Parathyroid adenoma (tissue), 2 donors: Measurements from ENCODE around the gene UXT.
A peak's percentile ranks its signal among the peaks of the same experiment; 100 is the strongest.

Experiments used
- H2AFZ ChIP-seq: fragments of 300-600 bp; sonication (generic); one replicate; pipeline ENCODE4 v1.7.0; 2017; ENCODE audit warnings: antibody characterized with exemption, mild to moderate bottlenecking
- H3K27ac ChIP-seq: fragments of 300-600 bp; sonication (generic); one replicate; pipeline ENCODE4 v1.7.0; 2017
- H3K27me3 ChIP-seq: fragments of 300-600 bp; sonication (generic); one replicate; pipeline ENCODE4 v1.7.0; 2017; ENCODE audit warnings: low read length; ENCODE audit not compliant: control insufficient read depth, insufficient read depth
- H3K36me3 ChIP-seq: fragments of 300-600 bp; sonication (generic); one replicate; pipeline ENCODE4 v1.7.0; 2017; ENCODE audit warnings: low read length; ENCODE audit not compliant: control insufficient read depth, insufficient read depth
- H3K4me1 ChIP-seq: fragments of 300-600 bp; sonication (generic); one replicate; pipeline ENCODE4 v1.7.0; 2017; ENCODE audit warnings: control low read depth
- H3K4me2 ChIP-seq: fragments of 300-600 bp; sonication (generic); one replicate; pipeline ENCODE4 v1.7.0; 2017; ENCODE audit warnings: low read length
- H3K4me3 ChIP-seq: fragments of 300-600 bp; sonication (generic); one replicate; pipeline ENCODE4 v1.7.0; 2017; ENCODE audit warnings: low read depth, low read length
- H3K79me2 ChIP-seq: fragments of 300-600 bp; sonication (generic); one replicate; pipeline ENCODE4 v1.7.0; 2017; ENCODE audit warnings: control low read depth
- H3K9ac ChIP-seq: fragments of 300-600 bp; sonication (generic); one replicate; pipeline ENCODE4 v1.7.0; 2017; ENCODE audit warnings: mild to moderate bottlenecking
- H3K9me3 ChIP-seq: fragments of 300-600 bp; sonication (generic); one replicate; pipeline ENCODE4 v1.7.0; 2017; ENCODE audit warnings: low read length; ENCODE audit not compliant: control insufficient read depth
- TF ChIP-seq, protein P1 (sequence below): fragments of 300-600 bp; sonication (generic); IDR thresholded peaks from one replicate; pipeline ENCODE4 v1.7.0; 2017; ENCODE audit warnings: antibody characterized with exemption, mild to moderate bottlenecking
- donor health status: primary hyperparathyroidism.

The UXT gene

DNA sequence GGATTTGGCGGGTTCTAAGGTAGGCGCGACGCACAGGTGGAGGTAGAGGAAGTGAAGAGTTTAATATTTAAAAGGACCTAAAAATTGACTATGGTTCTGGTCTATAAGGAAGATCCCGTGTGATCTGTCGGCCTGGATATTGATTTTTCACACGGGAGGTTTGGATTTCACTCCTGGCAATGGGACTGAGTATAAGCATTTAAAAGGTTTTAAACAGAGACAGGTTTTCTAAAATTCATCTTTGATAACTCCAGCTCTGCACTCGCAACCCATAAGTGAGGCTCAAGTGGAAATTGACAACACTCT lies 394 bp upstream of the UXT start:
- H3K4me3 ChIP-seq = peak overlapping the region; percentile 78
- H2AFZ ChIP-seq = peak overlapping the region; percentile 86
- no peaks in the 10 kb centered on the region for H3K9me3 ChIP-seq
- H3K4me2 ChIP-seq = peak overlapping the region; percentile 56
- H3K27ac ChIP-seq = peak overlapping the region; percentile 99
- H3K36me3 ChIP-seq = no peaks in the 10 kb centered on the region
- TF ChIP-seq, protein P1, sequence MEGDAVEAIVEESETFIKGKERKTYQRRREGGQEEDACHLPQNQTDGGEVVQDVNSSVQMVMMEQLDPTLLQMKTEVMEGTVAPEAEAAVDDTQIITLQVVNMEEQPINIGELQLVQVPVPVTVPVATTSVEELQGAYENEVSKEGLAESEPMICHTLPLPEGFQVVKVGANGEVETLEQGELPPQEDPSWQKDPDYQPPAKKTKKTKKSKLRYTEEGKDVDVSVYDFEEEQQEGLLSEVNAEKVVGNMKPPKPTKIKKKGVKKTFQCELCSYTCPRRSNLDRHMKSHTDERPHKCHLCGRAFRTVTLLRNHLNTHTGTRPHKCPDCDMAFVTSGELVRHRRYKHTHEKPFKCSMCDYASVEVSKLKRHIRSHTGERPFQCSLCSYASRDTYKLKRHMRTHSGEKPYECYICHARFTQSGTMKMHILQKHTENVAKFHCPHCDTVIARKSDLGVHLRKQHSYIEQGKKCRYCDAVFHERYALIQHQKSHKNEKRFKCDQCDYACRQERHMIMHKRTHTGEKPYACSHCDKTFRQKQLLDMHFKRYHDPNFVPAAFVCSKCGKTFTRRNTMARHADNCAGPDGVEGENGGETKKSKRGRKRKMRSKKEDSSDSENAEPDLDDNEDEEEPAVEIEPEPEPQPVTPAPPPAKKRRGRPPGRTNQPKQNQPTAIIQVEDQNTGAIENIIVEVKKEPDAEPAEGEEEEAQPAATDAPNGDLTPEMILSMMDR = no peak
- H3K4me1 ChIP-seq = peaks cover 2% of the 10 kb centered on the region
- no peaks in the 10 kb centered on the region for H3K27me3 ChIP-seq
- H3K9ac ChIP-seq = no peak overlapping the region
- H3K79me2 ChIP-seq = no peaks in the 10 kb centered on the region

DNA sequence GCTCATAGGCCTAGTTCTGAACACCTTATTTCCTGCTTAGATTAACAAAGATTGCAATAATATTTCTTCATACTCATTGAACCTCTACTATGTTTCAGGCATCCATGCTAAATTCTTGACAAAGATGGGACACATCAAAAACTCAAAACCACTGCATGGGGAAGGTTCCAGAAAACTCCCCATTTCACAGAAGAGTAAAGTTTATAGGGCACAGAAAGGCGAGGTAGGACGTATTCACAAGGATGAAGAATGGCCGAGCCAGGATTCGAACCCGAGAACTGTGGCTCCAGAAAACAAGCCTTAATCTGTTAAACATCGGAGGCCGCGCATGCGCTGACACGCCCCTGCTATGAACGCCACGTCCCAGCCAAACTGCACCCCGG lies 688 bp downstream of the UXT start:
- Histone ChIP-seq H3K4me2 (peak overlapping the region; percentile 65), H2AFZ (peak overlapping the region; percentile 86), H3K27me3 (no peaks in the 10 kb centered on the region), H3K27ac (peak overlapping the region; percentile 99), H3K9me3 (no peaks in the 10 kb centered on the region), H3K79me2 (no peaks in the 10 kb centered on the region), H3K4me3 (peak overlapping the region; percentile 78), H3K4me1 (peaks cover 2% of the 10 kb centered on the region), H3K36me3 (no peaks in the 10 kb centered on the region), H3K9ac (no peak overlapping the region)
- TF ChIP-seq, protein P1 = no peak

DNA sequence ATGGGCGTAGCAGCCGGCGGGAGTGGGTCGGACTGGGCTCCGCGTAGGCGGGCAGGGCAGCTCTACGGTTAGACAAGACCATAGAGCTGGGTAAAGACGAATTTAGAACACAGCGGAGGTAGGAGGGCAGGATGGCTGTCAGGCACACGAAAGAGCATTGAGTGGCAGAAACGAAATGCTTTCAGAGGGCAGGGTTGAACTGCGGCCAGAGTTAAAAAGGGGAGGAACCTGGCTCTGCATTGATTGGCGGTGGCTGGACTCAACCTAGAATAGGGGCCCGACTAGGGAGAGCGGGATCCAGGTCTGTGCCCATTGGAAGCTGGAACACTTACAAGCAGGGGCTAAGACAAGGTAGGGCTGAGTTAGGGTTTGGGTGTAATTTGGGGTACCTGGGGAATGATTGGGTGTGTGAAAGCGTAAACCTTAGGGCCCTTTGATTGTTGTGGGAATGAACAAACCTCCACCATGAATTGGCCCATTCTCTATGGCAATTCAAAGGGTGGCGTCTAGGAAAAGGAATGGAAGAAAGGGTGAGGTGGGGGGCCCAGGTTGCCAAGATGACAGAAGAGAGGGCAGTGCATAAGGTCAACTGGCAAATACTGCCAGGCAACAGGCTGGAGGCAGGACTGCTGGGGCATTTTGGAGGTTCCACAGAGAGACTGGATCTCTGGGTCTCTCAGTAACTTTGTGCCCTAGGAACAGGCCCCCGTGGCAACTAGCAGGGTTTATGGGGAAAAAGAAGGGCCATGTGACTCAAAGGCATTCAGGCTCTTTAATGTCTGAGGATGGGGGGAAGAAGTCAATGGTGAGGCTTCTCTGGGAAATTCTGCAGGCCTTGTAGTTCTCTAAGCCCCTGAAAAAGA lies 7.7 kb downstream of the UXT start:
- H3K4me1 ChIP-seq = no peaks in the 10 kb centered on the region
- no peaks in the 10 kb centered on the region for H3K36me3 ChIP-seq
- no peaks in the 10 kb centered on the region for H3K9me3 ChIP-seq
- TF ChIP-seq, protein P1 = no peak
- peak overlapping the region; percentile 54 for H3K4me3 ChIP-seq
- no peak overlapping the region for H3K9ac ChIP-seq
- peak overlapping the region; percentile 83 for H3K27ac ChIP-seq
- H3K79me2 ChIP-seq = peaks cover 6% of the 10 kb centered on the region
- peak overlapping the region; percentile 73 for H2AFZ ChIP-seq
- no peaks in the 10 kb centered on the region for H3K27me3 ChIP-seq
- H3K4me2 ChIP-seq = peak overlapping the region; percentile 75

DNA sequence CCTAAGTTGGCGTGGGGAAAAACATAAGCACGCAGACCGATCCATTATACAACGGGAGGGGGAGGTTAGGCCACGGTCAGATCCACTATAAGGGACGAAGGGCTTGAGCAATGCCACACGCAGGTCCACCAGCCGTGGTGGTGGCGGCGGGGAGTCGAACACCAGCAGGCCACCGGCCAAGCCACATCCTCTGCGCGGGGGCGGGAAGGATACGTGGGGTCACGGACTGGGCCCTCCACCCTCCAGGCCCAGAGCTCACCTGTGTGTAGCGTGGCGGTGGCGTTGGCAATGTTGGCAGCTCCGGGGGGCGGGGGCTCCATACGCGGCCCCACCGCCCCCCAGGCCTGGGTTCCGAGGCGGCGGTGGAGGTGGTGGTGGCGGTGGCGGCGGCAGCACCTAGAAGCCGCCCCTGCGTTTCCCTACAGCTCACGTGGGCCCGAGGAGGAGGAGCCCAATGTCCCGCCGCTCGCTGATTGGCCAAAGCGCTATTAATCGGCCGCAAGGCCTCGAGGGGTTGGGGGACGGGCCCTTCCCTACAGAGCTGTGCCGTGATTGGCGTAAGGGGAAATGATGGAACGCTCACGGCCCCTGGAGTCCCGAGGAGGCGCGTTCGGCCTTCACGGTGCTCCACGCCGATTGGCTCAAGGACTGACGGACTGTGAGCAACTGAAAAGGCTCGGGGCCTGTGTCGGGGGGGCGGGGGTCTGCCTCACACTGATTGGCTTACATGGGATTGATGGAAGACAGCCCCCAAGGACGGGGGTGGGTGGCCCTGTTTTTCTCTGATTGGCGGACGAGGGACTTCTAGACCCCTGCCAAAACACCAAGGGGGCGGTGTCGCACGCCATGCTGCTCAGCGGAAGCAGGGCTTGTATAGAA lies 8.6 kb downstream of the UXT start, which contains the start of gene ELK1:
ELK1 (minus strand) TSS at position 400 of the 879 bp plus-strand sequence. CDS start 9,122 bp downstream, outside the sequence.
- H3K4me3 ChIP-seq = peak within 1 kb of the TSS; percentile 78
- H3K9ac ChIP-seq = peak within 1 kb of the TSS; percentile 19
- peaks cover 6% of the 10 kb centered on the region for H3K79me2 ChIP-seq
- H3K4me1 ChIP-seq = no peaks in the 10 kb centered on the region
- H3K27me3 ChIP-seq = no peaks in the 10 kb centered on the region
- TF ChIP-seq, protein P1 = no peak
- H3K27ac ChIP-seq = peak within 1 kb of the TSS; percentile 88
- H3K36me3 ChIP-seq = no peaks in the 10 kb centered on the region
- H2AFZ ChIP-seq = peak within 1 kb of the TSS; percentile 73
- H3K4me2 ChIP-seq = peak within 1 kb of the TSS; percentile 75
- no peaks in the 10 kb centered on the region for H3K9me3 ChIP-seq
